HL-60 (cell line): ENCODE measurements around the gene HERC4.

Experiments
- DNase-seq, 2 experiments: peaks; one replicate each; pipeline ENCODE4 v3.0.0-alpha.2; 2010 to 2020; ENCODE audit warnings: low read depth in 1 of 2, low spot score in 1 of 2
- H3K27ac ChIP-seq: fragments of 250-450 bp; sonication (Bioruptor Pico); replicated peaks from 2 replicates; pipeline ENCODE4 v1.5.1; 2020; ENCODE audit warnings: mild to moderate bottlenecking, moderate library complexity
- H3K27me3 ChIP-seq: fragments of 250-450 bp; sonication (Bioruptor Pico); 2 replicates; pipeline ENCODE4 v1.5.1; 2021; ENCODE audit warnings: mild to moderate bottlenecking, moderate library complexity; ENCODE audit not compliant: insufficient read depth, poor library complexity, severe bottlenecking
- H3K4me3 ChIP-seq: replicated peaks from 2 replicates; pipeline ENCODE4 v1.5.1; 2011; ENCODE audit warnings: mild to moderate bottlenecking, control low read depth, low read length; ENCODE audit not compliant: insufficient read depth
- CTCF ChIP-seq: IDR thresholded peaks from one replicate; pipeline ENCODE4 v1.5.1; 2011; ENCODE audit warnings: low read length, control low read depth, inconsistent platforms; ENCODE audit not compliant: insufficient read depth
- GABPA ChIP-seq: IDR thresholded peaks from 2 replicates; pipeline ENCODE4 v1.6.1; 2012; ENCODE audit warnings: low read depth
- POLR2AphosphoS5 ChIP-seq: IDR thresholded peaks from 2 replicates; pipeline ENCODE4 v1.6.1; 2012; ENCODE audit warnings: low read depth
- REST ChIP-seq: IDR thresholded peaks from 2 replicates; pipeline ENCODE4 v1.6.1; 2012; ENCODE audit warnings: low read depth; ENCODE audit not compliant: insufficient replicate concordance
- SPI1 ChIP-seq: IDR thresholded peaks from 2 replicates; pipeline ENCODE4 v1.6.1; 2012; ENCODE audit warnings: low read depth, mild to moderate bottlenecking, borderline replicate concordance

HERC4 gene

GRCh38 chr10:67965456-67965855, 109.6 kb downstream of the HERC4 start:
- TF ChIP-seq CTCF (no peak), SPI1 (no peak), POLR2AphosphoS5 (no peak), GABPA (no peak), REST (no peak)
- Histone ChIP-seq H3K4me3 (no peak overlapping the region), H3K27ac (no peak overlapping the region), H3K27me3 (no peaks in the 10 kb centered on the region)
- no peak for DNase-seq

GRCh38 chr10:67959839-67960476, 115.1 kb downstream of the HERC4 start:
- no peaks in the 10 kb centered on the region for H3K27me3 ChIP-seq
- TF ChIP-seq REST (no peak), CTCF (no peak), SPI1 (no peak), POLR2AphosphoS5 (no peak), GABPA (no peak)
- DNase-seq: no peak
- H3K4me3 ChIP-seq: no peak overlapping the region
- no peak overlapping the region for H3K27ac ChIP-seq

GRCh38 chr10:67955614-67956013, 119.5 kb downstream of the HERC4 start:
- H3K27ac ChIP-seq: no peak overlapping the region
- TF ChIP-seq GABPA (no peak), SPI1 (no peak), REST (no peak), POLR2AphosphoS5 (no peak), CTCF (no peak)
- H3K27me3 ChIP-seq: no peaks in the 10 kb centered on the region
- no peak overlapping the region for H3K4me3 ChIP-seq
- no peak for DNase-seq
